Measurements from ENCODE around the gene SGK2. TPM values are rescaled to one million over a fixed set of nuclear protein-coding genes. Genes with fewer than 3 reads are reported as not detected.

SGK2 gene
- polyA plus RNA-seq, 2 of the 4 experiments (the other 2 are of a cell fraction): 9.4 to 12.2 TPM

GRCh38 chr20:43538878-43539700, 19.7 kb upstream of the SGK2 start:
- H3K4me1 ChIP-seq: peaks cover 7% of the 10 kb centered on the region; the same call in 2 of the 3 replicates
- TF ChIP-seq RARB (CRISPR knock-in tag; IDR thresholded peaks at IDR 0.05) (no peak), REST (IDR thresholded peaks at IDR 0.05) (peak; percentile 46; the same call in 1 of the 2 replicates)
- DNase-seq (ENCODE audit: low read depth in 1 of 2, low spot score in 1 of 2): no peak
- no peak for FAIRE-seq
- ATAC-seq: no peak
- no peak overlapping the region for H3K4me3 ChIP-seq
- no peaks in the 10 kb centered on the region for H3K9me3 ChIP-seq
- CTCF ChIA-PET: interaction anchor here (0.7 to 6.3 kb wide), 37 partner anchors 7 to 633 kb away, joined by 3 to 109 read pairs (median 7); partner anchors contain the start of genes IFT52 and SGK2
- H3K27ac ChIP-seq: no peak overlapping the region; a peak in 1 of 6 replicates
- 56% methylated on average over 6 of the region's 6 CpGs for WGBS (ENCODE audit: missing lambda C conversion rate)
- H3K4me2 ChIP-seq: no peak overlapping the region
- POLR2A ChIA-PET: no interaction called here

- no peak for DNase-seq (ENCODE audit: low read depth in 1 of 2, low spot score in 1 of 2)
- Histone ChIP-seq H3K27ac (no peak overlapping the region), H3K4me1 (peaks cover 7% of the 10 kb centered on the region; the same call in 2 of the 3 replicates), H3K4me3 (no peak overlapping the region), H3K4me2 (no peak overlapping the region), H3K9me3 (no peaks in the 10 kb centered on the region)
- POLR2A ChIA-PET: no interaction called here
- CTCF ChIA-PET: interaction anchor here (0.7 to 6.3 kb wide), 11 partner anchors 9 to 650 kb away, joined by 3 to 109 read pairs (median 24); partner anchors contain the start of gene IFT52
- TF ChIP-seq PHF8 (IDR thresholded peaks at IDR 0.05; ENCODE audit: borderline replicate concordance, low read depth) (no peak), NR3C1 (IDR thresholded peaks at IDR 0.05) (no peak), CHD2 (IDR thresholded peaks at IDR 0.05; ENCODE audit: low read length, partially characterized antibody) (no peak), NFE2L2 (conservative IDR thresholded peaks at IDR 0.05; ENCODE audit: low read length) (no peak), NPAS2 (CRISPR knock-in tag; IDR thresholded peaks at IDR 0.05; ENCODE audit: borderline replicate concordance) (no peak), ELK1 (IDR thresholded peaks at IDR 0.05; ENCODE audit: low read depth, low read length) (no peak), CTCF (IDR thresholded peaks at IDR 0.05) (no peak), TP53 (CRISPR knock-in tag; IDR thresholded peaks at IDR 0.05) (no peak), EHF (CRISPR knock-in tag; IDR thresholded peaks at IDR 0.05) (no peak), JUNB (IDR thresholded peaks at IDR 0.05) (no peak), HOXA7 (CRISPR knock-in tag; IDR thresholded peaks at IDR 0.05) (no peak), CEBPB (IDR thresholded peaks at IDR 0.05) (no peak), CHD4 (IDR thresholded peaks at IDR 0.05; ENCODE audit: borderline replicate concordance) (no peak), ATOH8 (CRISPR knock-in tag; IDR thresholded peaks at IDR 0.05; ENCODE audit: low read depth) (no peak), POLR2A (IDR thresholded peaks at IDR 0.05; ENCODE audit: low read length) (no peak), FOSB (CRISPR knock-in tag; IDR thresholded peaks at IDR 0.05) (no peak)
- no peak for ATAC-seq
- FAIRE-seq: no peak
- 74% methylated on average over 16 of the region's 17 CpGs for WGBS (ENCODE audit: missing lambda C conversion rate)
Measured at GRCh38 chr20:43539975-43540672, 18.7 kb upstream of the SGK2 start.
